DMS153 treated with DMSO at 0.1 percent for 48 hours (cell line): Measurements from ENCODE around the gene MPL.
"Not testable (repeated sequence)": the region's sequence is repeated elsewhere in the genome, so short reads cannot be mapped to it uniquely, and the experiment has no call there.

Experiments used
- DNase-seq: peaks from one replicate; lab custom pipeline; 2025; ENCODE audit not compliant: unreplicated experiment; lab: John Stamatoyannopoulos, UW

The MPL gene

DNA sequence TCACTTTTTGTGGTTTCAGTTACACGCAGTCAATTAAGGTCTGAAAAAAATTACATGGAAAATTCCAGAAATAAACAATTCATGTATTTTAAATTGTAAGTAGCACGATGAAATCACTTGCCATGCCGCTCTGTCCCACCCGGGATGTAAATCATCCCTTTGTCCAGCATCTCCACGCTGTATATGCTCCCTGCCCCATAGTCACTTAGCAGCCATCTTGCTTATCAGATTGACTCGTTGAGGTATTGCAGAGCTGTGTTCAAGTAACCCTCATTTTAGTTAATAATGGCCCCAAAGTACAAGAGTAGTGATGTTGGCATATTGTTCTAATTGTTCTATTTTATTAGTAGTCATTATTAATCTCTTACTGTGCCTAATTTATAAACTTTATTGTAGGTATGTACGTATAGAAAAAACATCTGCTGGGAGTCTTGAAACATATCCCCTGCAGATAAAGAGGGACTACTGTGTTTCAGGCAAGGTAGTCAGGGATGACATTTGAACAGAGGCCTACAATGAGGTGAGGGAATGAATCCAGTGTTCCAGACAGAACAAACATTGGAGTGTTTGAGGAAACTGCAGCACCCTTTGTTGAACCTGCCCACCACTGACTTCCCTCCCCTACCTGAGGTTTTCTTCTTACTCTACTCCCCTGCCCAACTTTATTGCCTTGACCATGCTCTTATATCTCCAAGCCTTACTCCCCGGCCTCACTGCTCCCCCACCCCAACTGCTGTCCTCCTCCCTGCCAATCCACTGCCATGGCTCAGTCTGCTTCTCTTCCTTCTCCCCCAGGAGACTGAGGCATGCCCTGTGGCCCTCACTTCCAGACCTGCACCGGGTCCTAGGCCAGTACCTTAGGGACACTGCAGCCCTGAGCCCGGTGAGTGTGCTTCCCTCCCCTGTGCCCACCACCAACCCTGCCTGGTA, 14.1 kb downstream of the MPL start:
- DNase-seq = peak; percentile 11

GRCh38 chr1:43352351-43352705, 14.7 kb downstream of the MPL start:
- DNase-seq = no peak

DNA sequence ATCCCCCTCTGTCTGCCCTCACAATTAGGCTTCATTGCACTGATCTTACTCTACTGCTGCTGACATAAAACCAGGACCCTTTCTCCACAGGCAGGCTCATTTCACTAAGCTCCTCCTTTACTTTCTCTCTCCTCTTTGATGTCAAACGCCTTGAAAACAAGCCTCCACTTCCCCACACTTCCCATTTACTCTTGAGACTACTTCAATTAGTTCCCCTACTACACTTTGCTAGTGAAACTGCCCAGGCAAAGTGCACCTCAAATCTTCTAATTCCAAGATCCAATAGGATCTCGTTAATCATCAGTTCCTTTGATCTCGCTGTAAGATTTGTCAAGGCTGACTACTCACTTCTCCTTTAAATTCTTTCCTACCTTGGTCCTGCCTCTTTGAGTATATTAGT, 15.3 kb downstream of the MPL start:
- DNase-seq = no peak

DNA sequence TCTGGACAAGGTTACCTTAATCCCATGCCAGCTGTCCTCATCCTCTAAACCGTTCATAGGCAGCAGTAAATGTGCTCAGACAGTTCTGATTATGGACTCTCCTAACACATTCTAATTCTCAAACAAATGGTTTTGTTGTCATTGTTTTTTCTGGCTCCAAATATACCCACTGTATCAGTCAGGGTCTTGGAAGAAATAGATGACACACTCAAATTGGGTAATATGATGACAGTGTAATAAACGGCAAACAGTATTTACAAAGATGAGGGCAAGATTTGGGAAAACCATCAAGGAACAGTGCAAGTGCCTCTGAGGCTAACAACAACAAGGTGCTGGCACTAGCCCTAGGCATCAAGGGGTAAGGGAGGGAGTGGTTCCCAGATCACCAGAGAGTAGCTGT, 16.9 kb downstream of the MPL start:
- no peak for DNase-seq

GRCh38 chr1:43354936-43355335, 17.3 kb downstream of the MPL start:
- no peak for DNase-seq

GRCh38 chr1:43357251-43357650, 19.6 kb downstream of the MPL start:
- no peak for DNase-seq

DNA sequence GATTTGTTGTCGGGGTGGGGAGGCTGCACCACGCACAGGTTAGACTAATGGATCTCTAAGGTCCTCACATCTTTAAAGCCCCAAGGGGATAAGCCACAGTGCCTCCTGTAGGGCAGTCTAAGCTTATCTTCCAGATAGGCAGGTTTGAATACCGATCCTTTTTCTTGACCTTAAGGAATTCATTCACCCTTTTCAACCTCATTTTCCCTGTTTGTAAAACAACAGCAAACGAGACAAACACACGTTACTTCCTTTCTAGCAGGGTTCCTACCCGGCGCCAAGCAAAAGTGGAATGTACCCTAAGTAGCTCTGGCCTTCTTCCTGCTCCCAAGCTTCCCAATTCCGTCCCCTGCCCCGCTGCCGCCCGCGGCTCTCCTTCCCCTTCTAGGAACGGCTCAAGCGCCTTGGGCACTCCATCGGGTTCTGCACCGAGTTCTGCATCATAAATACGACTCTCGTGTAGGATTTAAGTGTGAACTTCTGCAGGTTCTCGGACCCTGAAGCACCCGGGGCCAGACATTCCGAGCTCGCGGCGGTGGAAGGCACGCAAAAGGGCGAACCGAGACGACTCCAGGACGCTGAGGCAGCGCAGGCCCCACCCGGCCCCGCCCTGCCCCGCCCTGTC, 20.6 kb downstream of the MPL start:
- peak; percentile 64 for DNase-seq

DNA sequence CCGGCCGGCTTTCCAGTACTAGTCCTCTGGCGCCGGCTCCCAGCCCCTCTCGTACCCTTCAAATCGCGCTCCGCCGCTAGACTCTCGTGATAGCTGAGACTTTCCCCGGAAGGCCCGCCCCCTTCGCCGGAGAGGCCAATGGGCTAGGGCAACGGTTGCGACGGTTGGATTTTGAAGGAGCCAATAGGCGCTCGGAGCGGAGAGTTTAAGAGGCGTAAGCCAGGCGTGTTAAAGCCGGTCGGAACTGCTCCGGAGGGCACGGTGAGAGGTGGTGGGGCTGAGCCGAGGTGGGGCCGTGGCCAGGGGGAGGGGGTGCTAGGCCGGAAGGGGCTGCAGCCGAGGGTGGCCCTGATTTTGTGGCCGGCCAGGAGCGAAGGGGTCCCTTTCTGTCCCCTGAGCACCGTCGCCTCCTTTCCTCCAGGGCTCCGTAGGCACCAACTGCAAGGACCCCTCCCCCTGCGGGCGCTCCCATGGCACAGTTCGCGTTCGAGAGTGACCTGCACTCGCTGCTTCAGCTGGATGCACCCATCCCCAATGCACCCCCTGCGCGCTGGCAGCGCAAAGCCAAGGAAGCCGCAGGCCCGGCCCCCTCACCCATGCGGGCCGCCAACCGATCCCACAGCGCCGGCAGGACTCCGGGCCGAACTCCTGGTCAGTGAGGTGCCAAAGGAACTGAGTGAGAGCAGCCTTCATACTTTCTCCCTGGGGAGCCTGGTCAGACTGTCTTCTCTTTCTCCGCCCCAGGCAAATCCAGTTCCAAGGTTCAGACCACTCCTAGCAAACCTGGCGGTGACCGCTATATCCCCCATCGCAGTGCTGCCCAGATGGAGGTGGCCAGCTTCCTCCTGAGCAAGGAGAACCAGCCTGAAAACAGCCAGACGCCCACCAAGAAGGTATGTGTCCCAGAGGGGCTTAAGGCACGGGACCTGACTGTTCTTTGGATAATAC, 21.4 kb downstream of the MPL start, which contains the start of gene CDC20:
TSS of gene CDC20 (plus strand) at position 236 of the 948 bp plus-strand sequence. CDS start at position 471, 235 bp downstream.
- DNase-seq = peak; percentile 99

GRCh38 chr1:43359696-43360095, 22.1 kb downstream of the MPL start:
- DNase-seq = no peak

- DNase-seq = no peak
These were observed 23.0 kb downstream of the MPL start for GRCh38 chr1:43360616-43361015.

DNA sequence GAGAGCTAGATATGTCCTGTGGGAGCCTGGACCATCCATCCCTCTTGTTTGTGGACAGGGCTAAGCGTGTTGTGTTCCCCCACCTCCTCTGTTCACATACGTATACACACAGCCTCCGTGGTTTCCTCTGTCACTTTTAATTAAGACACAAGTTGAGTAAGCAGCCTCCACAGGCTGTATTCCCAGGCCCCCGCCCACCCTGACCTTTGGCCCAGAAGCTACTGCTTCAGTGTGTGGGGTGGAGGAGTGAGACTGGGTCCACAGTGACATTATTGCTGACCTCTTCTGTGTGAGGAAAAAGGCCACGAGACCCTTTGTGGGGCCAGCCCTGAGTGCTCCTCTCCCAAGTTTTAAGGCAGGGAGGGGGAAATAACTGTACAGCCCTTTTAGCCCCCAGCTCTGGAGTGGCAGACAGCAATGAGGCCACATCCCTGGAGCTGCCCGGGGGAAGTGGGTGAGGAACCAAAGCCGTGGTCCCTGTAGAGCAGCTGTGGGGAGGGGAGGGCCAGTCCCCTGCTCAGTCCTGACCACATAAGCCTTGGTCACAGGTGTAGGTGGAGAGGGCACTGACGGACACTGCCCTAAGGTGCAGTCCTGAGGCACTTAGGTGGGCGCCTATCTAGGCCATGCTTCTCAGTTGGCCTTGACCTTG, 25.8 kb downstream of the MPL start:
- DNase-seq = no peak

DNA sequence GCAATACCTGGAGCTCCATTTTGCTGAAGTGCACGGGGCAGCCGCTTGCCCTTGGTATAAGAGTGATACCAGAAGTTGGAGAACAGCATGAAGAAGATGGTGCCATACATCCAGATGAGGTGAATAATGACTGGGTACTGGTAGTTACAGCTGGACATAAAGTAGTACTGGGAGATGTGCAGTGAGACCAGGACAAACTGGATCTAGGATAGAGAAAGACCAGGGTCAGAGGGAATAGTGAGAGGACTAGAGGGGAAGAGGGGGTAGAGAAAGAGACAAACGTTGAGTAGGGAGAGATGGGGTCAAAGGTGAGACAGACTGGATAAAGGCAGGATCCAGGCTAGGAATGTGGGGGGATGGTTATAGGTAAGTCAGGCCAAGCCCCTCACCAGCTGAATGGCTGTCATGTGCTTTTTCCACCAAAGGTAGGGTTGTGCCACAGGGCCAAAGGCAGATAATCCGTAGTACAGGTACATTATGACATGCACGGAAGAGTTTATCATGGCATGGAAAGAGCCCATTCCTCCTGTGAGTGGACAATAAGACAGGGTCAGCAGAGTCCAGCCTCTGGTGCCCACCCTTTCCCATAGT, 26.4 kb downstream of the MPL start:
- no peak for DNase-seq

GRCh38 chr1:43365678-43366077, 28.1 kb downstream of the MPL start:
- no peak for DNase-seq

DNA sequence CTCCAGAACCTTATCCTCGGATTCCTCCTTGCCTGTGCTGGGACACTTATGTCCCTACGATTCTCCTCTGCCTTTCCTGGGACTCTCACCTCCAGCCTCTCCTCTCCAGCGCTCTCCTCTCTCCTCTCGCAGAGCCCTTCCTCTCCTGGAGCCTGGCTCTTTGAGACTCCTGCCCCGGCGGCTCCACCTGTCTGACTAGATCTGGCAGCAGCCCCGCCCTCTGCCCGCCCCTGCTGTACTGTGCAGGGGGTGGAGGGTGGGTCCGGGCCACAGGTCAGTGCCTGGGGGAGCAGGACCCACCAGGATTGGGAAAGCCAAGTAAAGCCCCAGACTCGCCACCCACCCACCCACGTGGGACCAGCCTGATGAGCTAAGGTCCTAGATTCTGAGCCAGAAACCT, 28.6 kb downstream of the MPL start:
- DNase-seq = peak; percentile 12

- no peak for DNase-seq
These were observed 29.0 kb downstream of the MPL start for GRCh38 chr1:43366601-43367025.

DNA sequence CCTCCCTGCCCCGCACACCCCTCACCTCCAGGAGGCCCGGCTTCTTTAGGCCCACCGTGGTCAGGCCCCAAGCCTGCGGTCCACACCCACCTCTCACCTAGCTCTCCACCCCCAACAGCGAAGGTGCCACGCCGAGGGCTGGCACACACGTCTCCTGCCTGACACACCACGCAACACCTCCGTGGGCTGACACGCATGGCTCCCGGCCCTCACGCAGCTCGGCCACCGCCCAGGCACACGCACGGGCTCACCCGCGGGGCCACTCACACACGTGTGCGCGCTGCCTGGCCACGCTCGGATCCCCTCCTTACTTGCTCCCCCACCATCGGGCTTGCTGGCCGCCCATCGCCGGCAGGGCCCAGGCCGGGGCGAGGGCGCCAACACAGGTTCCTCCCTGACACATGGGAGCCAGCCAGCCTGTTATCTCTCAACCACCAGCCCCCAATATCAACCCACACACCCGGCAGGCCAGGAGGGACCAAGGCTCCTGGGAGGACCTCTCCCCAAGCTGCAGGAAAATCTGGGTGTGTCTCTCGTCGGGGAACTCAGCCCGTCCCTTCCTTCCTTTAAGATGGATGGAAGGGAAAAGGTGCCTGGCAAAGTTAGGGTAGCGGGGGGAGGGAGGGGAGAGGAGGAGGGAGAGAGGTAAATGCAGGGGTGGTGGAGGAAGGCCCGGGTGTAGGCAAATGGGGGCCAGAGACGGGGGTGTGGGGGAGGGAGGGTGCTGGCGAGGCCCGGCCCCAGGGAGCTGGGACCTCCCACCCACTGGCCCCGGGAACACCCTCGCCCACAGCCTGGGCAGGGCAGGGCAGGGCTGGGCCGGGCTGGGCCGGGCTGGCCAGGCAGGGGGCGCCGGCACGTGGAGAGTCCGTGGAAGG, 29.6 kb downstream of the MPL start:
- DNase-seq = no peak

DNA sequence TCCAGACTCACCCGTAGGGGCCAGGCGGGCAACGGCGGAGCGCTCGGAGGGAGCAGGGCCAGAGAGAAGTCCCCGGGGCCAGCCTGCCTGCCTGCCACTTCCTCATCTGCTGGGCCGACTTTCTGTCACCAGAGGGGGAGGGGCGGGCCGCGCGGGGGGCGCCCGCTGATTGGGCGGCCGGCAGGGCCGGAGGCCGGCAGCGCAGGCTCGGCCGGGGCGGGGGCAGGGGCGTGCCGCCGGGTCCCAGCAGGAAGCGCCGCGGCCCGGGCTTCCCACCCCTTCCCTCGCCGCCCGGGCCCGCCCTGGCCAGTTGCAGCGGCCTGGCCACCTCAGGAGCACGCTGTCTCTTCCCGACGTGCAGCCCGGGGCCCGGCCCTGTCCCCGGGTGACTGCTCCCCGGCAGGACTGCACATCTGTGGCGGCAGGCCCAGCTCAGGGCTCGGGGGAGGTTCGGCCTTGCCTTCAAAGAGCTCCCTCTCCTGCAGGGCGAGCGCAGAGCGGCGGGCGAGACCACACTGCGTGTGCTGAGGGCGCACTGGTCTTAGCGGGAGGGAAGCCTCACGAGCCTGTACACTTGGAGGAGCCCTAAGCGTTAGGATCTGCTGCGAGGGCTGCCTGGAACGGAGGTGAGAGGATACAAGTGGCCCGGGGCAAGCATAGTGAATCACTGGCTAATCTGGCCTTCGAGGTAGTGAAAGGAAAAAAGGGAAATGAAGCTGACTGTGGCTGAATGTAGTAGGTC, 30.5 kb downstream of the MPL start, which contains the start of gene ELOVL1:
TSS of gene ELOVL1 (minus strand) at position 108 of the 742 bp plus-strand sequence. CDS start 2,402 bp downstream, outside the sequence.
- peak; percentile 83 for DNase-seq

DNA sequence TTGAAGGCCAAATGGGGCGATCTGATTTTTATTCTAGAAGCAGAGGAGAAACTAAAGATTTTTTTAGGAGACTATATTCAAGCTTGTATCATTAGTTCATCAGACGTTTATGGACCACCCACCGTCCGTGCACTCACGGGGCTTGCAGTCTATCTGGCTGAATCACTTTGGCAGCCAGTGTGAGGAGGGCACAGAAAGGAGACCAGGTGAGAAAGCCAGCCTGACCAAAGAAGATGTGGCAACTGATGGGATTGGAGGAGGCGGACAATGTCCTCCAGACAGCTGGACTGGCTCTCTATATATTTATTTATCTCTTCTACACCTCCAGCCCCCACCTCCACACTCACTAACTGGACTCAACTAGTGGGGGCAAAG, 31.0 kb downstream of the MPL start:
- no peak for DNase-seq

GRCh38 chr1:43369779-43370178, 32.2 kb downstream of the MPL start:
- not testable (repeated sequence) for DNase-seq
